SU-DHL-6 (cell line): ENCODE data around the gene CAMK1.

ENCODE experiments used
- H2AFZ ChIP-seq: fragments of 200-600 bp; sonication (generic); 2 replicates; pipeline ENCODE4 v1.6.1; 2014; ENCODE audit warnings: low read depth, mild to moderate bottlenecking, moderate library complexity, mixed read lengths, antibody characterized with exemption, low read length; ENCODE audit not compliant: severe bottlenecking
- H3F3A ChIP-seq: fragments of 200-600 bp; shearing (Covaris generic); 2 replicates; pipeline ENCODE4 v1.6.0; 2016; ENCODE audit warnings: antibody characterized with exemption, mild to moderate bottlenecking; ENCODE audit not compliant: insufficient read depth
- H3K27ac ChIP-seq: fragments of 200-600 bp; sonication (generic); 2 replicates; pipeline ENCODE4 v1.5.1; 2016; ENCODE audit warnings: low read depth, mild to moderate bottlenecking, low read length, moderate library complexity, mixed read lengths
- H3K27me3 ChIP-seq: fragments of 200-600 bp; sonication (generic), shearing (Covaris generic); 2 replicates; pipeline ENCODE4 v1.6.0; 2014; ENCODE audit warnings: mild to moderate bottlenecking, low read length
- H3K36me3 ChIP-seq: fragments of 200-600 bp; sonication (generic); 2 replicates; pipeline ENCODE4 v1.6.1; 2014; ENCODE audit warnings: mild to moderate bottlenecking, low read length, mixed read lengths
- H3K4me2 ChIP-seq: fragments of 300-600, 200-600 bp; shearing (Covaris generic), sonication (generic); 2 replicates; pipeline ENCODE4 v1.6.0; 2014; ENCODE audit warnings: low read length, low read depth, mild to moderate bottlenecking; ENCODE audit not compliant: poor library complexity, severe bottlenecking
- H3K4me3 ChIP-seq: fragments of 200-600 bp; sonication (generic); 2 replicates; pipeline ENCODE4 v1.5.1; 2014; ENCODE audit warnings: antibody characterized with exemption, low read length, mild to moderate bottlenecking, mixed read lengths; ENCODE audit not compliant: insufficient read depth, poor library complexity, severe bottlenecking
- H3K79me2 ChIP-seq: fragments of 200-600 bp; sonication (generic); 2 replicates; pipeline ENCODE4 v1.6.1; 2014; ENCODE audit warnings: mild to moderate bottlenecking, low read length, moderate library complexity; ENCODE audit not compliant: insufficient read depth
- H3K9ac ChIP-seq: fragments of 200-600 bp; sonication (generic); 2 replicates; pipeline ENCODE4 v1.7.0; 2014; ENCODE audit warnings: mild to moderate bottlenecking, low read length
- H3K9me2 ChIP-seq: fragments of 200-600 bp; sonication (generic); replicated peaks from 2 replicates; pipeline ENCODE4 v1.6.1; 2014; ENCODE audit warnings: low read length; ENCODE audit not compliant: insufficient read depth
- H3K9me3 ChIP-seq: fragments of 200-600 bp; sonication (generic); 2 replicates; pipeline ENCODE4 v1.6.1; 2014; ENCODE audit warnings: low read length, mixed read lengths; ENCODE audit not compliant: insufficient read depth
- H4K20me1 ChIP-seq: fragments of 200-600 bp; sonication (generic); 2 replicates; pipeline ENCODE4 v1.6.1; 2014; ENCODE audit warnings: low read depth, mild to moderate bottlenecking, antibody characterized with exemption, low read length, moderate library complexity, mixed read lengths
- EZH2phosphoT487 ChIP-seq: fragments of 200-600 bp; sonication (generic), shearing (Covaris generic); conservative IDR thresholded peaks from 2 replicates; pipeline ENCODE4 v1.6.1; 2018; ENCODE audit warnings: mild to moderate bottlenecking, antibody characterized with exemption, low read length, moderate library complexity, mixed read lengths
- TF ChIP-seq, protein P1 (sequence below): fragments of 200-600 bp; sonication (generic); IDR thresholded peaks from one replicate; pipeline ENCODE4 v1.5.1; 2017; ENCODE audit warnings: antibody characterized with exemption, mild to moderate bottlenecking, low read length, moderate library complexity; ENCODE audit not compliant: insufficient read depth, poor library complexity, severe bottlenecking

The CAMK1 gene

DNA sequence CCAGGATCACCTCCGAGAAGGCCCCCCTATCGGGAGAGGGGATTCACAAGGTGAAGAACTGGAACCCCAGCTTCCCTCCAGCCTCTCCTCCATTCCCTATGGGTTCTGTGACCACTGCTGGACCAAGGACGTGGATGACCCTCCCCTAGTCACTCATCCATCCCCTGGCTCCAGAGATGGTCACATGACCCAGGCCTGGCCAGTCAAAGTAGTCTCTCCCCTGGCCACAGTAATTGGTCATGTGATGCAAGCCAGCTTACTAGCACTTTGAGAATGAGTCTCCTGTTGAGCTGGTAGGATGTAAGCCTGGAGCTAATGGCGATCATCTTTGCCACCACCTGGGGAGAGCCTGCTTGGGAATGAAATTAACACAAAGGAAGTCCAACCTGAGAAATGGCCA lies 3.9 kb downstream of the CAMK1 start:
- Histone ChIP-seq H3K9me3 (no peaks in the 10 kb centered on the region), H3K4me3 (no peak overlapping the region), H4K20me1 (no peaks in the 10 kb centered on the region), H3K27ac (no peak overlapping the region), H3K79me2 (no peaks in the 10 kb centered on the region), H3K9me2 (no peaks in the 10 kb centered on the region), H3K27me3 (no peaks in the 10 kb centered on the region), H3K36me3 (no peaks in the 10 kb centered on the region), H3K9ac (no peak overlapping the region), H3K4me2 (no peak overlapping the region), H2AFZ (no peak overlapping the region), H3F3A (0 out of 2 replicates have a peak, but pooled peaks cover 4% of the 10 kb centered on the region)
- TF ChIP-seq EZH2phosphoT487, result no peak
- TF ChIP-seq, protein P1, sequence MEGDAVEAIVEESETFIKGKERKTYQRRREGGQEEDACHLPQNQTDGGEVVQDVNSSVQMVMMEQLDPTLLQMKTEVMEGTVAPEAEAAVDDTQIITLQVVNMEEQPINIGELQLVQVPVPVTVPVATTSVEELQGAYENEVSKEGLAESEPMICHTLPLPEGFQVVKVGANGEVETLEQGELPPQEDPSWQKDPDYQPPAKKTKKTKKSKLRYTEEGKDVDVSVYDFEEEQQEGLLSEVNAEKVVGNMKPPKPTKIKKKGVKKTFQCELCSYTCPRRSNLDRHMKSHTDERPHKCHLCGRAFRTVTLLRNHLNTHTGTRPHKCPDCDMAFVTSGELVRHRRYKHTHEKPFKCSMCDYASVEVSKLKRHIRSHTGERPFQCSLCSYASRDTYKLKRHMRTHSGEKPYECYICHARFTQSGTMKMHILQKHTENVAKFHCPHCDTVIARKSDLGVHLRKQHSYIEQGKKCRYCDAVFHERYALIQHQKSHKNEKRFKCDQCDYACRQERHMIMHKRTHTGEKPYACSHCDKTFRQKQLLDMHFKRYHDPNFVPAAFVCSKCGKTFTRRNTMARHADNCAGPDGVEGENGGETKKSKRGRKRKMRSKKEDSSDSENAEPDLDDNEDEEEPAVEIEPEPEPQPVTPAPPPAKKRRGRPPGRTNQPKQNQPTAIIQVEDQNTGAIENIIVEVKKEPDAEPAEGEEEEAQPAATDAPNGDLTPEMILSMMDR, result no peak

DNA sequence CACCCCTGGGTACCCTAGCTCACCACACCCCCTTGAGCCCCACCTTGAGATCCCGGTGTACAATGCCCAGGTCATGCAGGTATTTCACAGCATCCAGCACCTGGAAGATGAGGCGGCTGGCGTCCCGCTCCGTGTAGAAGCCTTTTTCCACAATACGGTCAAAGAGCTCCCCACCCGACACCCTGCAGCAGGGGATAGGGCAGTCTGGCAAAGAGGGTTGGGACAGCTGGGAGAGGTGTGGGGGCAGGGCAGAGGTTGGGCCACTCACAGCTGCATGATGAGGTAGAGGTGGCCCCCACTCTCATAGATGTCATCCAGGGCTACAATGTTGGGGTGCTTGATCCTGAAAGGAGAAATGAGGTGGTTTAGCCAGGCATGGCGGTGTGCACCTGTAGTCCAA lies 6.9 kb downstream of the CAMK1 start:
- Histone ChIP-seq H3K36me3 (no peaks in the 10 kb centered on the region), H3K9ac (no peak overlapping the region), H3F3A (0 out of 2 replicates have a peak, but pooled peaks cover 4% of the 10 kb centered on the region), H3K27me3 (no peaks in the 10 kb centered on the region), H4K20me1 (no peaks in the 10 kb centered on the region), H3K9me3 (no peaks in the 10 kb centered on the region), H3K27ac (no peak overlapping the region), H3K79me2 (no peaks in the 10 kb centered on the region), H3K9me2 (no peaks in the 10 kb centered on the region), H3K4me2 (no peak overlapping the region), H2AFZ (no peak overlapping the region), H3K4me3 (no peak overlapping the region)
- TF ChIP-seq EZH2phosphoT487, result no peak
- TF ChIP-seq, protein P1, result no peak

DNA sequence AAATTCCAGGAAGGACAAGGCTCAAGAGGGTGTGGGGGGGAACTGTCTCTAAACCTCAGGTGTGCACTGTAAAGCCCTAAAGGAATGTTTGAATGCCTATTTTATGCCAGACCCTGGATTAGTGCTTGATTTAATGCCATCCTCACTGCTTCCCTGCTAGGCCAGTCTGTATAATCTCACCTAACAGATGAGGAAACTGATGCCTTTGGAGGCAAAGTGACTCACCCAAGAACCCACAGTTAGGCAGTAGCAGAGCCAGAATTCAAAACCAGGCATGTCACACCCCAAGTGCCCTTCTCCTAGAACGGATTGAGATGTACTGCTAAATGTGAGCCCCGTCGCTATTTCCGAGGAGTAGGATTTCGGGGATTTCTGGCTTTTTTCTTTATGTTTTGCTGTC lies 7.8 kb downstream of the CAMK1 start:
- H4K20me1 ChIP-seq, result no peaks in the 10 kb centered on the region
- H3K79me2 ChIP-seq, result no peaks in the 10 kb centered on the region
- no peak overlapping the region for H3K9ac ChIP-seq
- H3K27me3 ChIP-seq, result no peaks in the 10 kb centered on the region
- no peak overlapping the region for H2AFZ ChIP-seq
- 0 out of 2 replicates have a peak, but pooled peaks cover 4% of the 10 kb centered on the region for H3F3A ChIP-seq
- no peak overlapping the region for H3K4me3 ChIP-seq
- no peaks in the 10 kb centered on the region for H3K9me3 ChIP-seq
- no peaks in the 10 kb centered on the region for H3K9me2 ChIP-seq
- H3K36me3 ChIP-seq, result no peaks in the 10 kb centered on the region
- H3K27ac ChIP-seq, result no peak overlapping the region
- H3K4me2 ChIP-seq, result no peak overlapping the region
- no peak for TF ChIP-seq EZH2phosphoT487
- TF ChIP-seq, protein P1, result no peak
